Smooth muscle cell (in vitro differentiated cells): ENCODE results near the gene NDUFV3. TPM values are rescaled to one million over a fixed set of nuclear protein-coding genes. Genes with fewer than 3 reads are reported as not detected.
"Not testable (repeated sequence)": the region's sequence is repeated elsewhere in the genome, so short reads cannot be mapped to it uniquely, and the experiment has no call there.

Experiments
- DNase-seq: peaks from one replicate; lab custom pipeline; 2025; ENCODE audit not compliant: unreplicated experiment; lab: John Stamatoyannopoulos, UW
- H2AFZ ChIP-seq: fragments of 200-600 bp; sonication (generic); 2 replicates; pipeline ENCODE4 v1.6.0; 2016; ENCODE audit warnings: antibody characterized with exemption, low read depth, mild to moderate bottlenecking
- H3F3A ChIP-seq: fragments of 200-600 bp; sonication (generic); 2 replicates; pipeline ENCODE4 v1.6.0; 2017; ENCODE audit warnings: antibody characterized with exemption, low read depth
- H3K27ac ChIP-seq: fragments of 200-600 bp; sonication (generic); 2 replicates; pipeline ENCODE4 v1.5.1; 2016; ENCODE audit warnings: low read depth, mild to moderate bottlenecking
- H3K27me3 ChIP-seq: fragments of 200-600 bp; sonication (generic); 2 replicates; pipeline ENCODE4 v1.6.1; 2016; ENCODE audit warnings: low read depth, mild to moderate bottlenecking
- H3K36me3 ChIP-seq: fragments of 200-600 bp; sonication (generic); 2 replicates; pipeline ENCODE4 v1.5.1; 2016; ENCODE audit warnings: low read depth
- H3K4me1 ChIP-seq: fragments of 200-600 bp; sonication (generic); 2 replicates; pipeline ENCODE4 v1.5.1; 2016; ENCODE audit warnings: low read depth
- H3K4me2 ChIP-seq: fragments of 200-600 bp; sonication (generic); 2 replicates; pipeline ENCODE4 v1.6.0; 2016; ENCODE audit warnings: mild to moderate bottlenecking
- H3K4me3 ChIP-seq: fragments of 200-600 bp; sonication (generic); 2 replicates; pipeline ENCODE4 v1.5.1; 2016; ENCODE audit warnings: mild to moderate bottlenecking
- H3K79me2 ChIP-seq: fragments of 200-600 bp; sonication (generic); 2 replicates; pipeline ENCODE4 v1.6.0; 2016; ENCODE audit warnings: low read depth, mild to moderate bottlenecking
- H3K9ac ChIP-seq: fragments of 200-600 bp; sonication (generic); 2 replicates; pipeline ENCODE4 v1.6.0; 2016; ENCODE audit warnings: low read depth
- H3K9me3 ChIP-seq: fragments of 200-600 bp; sonication (generic); replicated peaks from 2 replicates; pipeline ENCODE4 v1.5.1; 2016; ENCODE audit warnings: low read depth
- H4K20me1 ChIP-seq: fragments of 200-600 bp; sonication (generic); 2 replicates; pipeline ENCODE4 v1.6.0; 2016; ENCODE audit warnings: low read depth
- CTCF ChIP-seq: fragments of 200-600 bp; sonication (generic); IDR thresholded peaks from 2 replicates; pipeline ENCODE4 v1.5.1; 2017; ENCODE audit warnings: borderline replicate concordance, mild to moderate bottlenecking, antibody characterized with exemption; ENCODE audit not compliant: insufficient read depth, poor library complexity, severe bottlenecking
- WGBS: methylation state at CpG from one replicate; pipeline ENCODE4 v1.1.7; 2016; ENCODE audit warnings: low lambda C conversion rate; 5-methylcytosine and 5-hydroxymethylcytosine counted together
- polyA plus RNA-seq: library from polyadenylated mRNA; unstranded; fragments of >200 nt; fragmentation: Nextera tagmentation; extraction: Ambion mirVana; gene quantifications from 2 replicates; pipeline ENCODE4 v1.2.1, GENCODE V29; 2016
- total RNA-seq: library from RNA; depleted of rRNA; stranded (reverse); fragments of >200 nt; gene quantifications from 2 replicates; pipeline ENCODE4 v1.2.3, GENCODE V29; 2014

Gene NDUFV3
- total and polyA plus RNA-seq, 2 experiments from 2014 or later: 23.3 to 28.4 TPM

- no peaks in the 10 kb centered on the region for H3K9me3 ChIP-seq
- no peak overlapping the region for H3K9ac ChIP-seq
- H3K4me2 ChIP-seq: no peak overlapping the region
- no peaks in the 10 kb centered on the region for H3F3A ChIP-seq
- H3K27ac ChIP-seq: no peak overlapping the region
- no peaks in the 10 kb centered on the region for H3K79me2 ChIP-seq
- H3K4me1 ChIP-seq: no peaks in the 10 kb centered on the region
- H3K27me3 ChIP-seq: no peaks in the 10 kb centered on the region
- H4K20me1 ChIP-seq: peaks cover 29% of the 10 kb centered on the region
- DNase-seq: no peak
- no peak for TF ChIP-seq CTCF
- H3K4me3 ChIP-seq: no peak overlapping the region
- H2AFZ ChIP-seq: no peak overlapping the region
- WGBS: 75% methylated on average over 8 of the region's 8 CpGs
- H3K36me3 ChIP-seq: no peaks in the 10 kb centered on the region
Measured at GRCh38 chr21:42865776-42866160, 27.3 kb upstream of the NDUFV3 start.

GRCh38 chr21:42868196-42868595 is 24.9 kb upstream of the NDUFV3 start:
- no peak overlapping the region for H3K4me3 ChIP-seq

GRCh38 chr21:42873096-42873495 is 20.0 kb upstream of the NDUFV3 start:
- peaks cover 11% of the 10 kb centered on the region for H3K79me2 ChIP-seq
- 97% methylated on average over 7 of the region's 7 CpGs for WGBS

More at GRCh38 chr21:42868196-42868595, 24.9 kb upstream of the NDUFV3 start:
- over 99% methylated on average over 10 of the region's 10 CpGs for WGBS
- H3K36me3 ChIP-seq: peaks cover 6% of the 10 kb centered on the region
- no peak for TF ChIP-seq CTCF
- no peaks in the 10 kb centered on the region for H3K9me3 ChIP-seq
- no peak for DNase-seq
- no peaks in the 10 kb centered on the region for H3K4me1 ChIP-seq
- H2AFZ ChIP-seq: no peak overlapping the region
- H3K27ac ChIP-seq: no peak overlapping the region
- no peaks in the 10 kb centered on the region for H3K27me3 ChIP-seq
- H3K4me2 ChIP-seq: no peak overlapping the region
- no peaks in the 10 kb centered on the region for H3F3A ChIP-seq
- H3K9ac ChIP-seq: no peak overlapping the region
- peaks cover 29% of the 10 kb centered on the region for H4K20me1 ChIP-seq
- H3K79me2 ChIP-seq: no peaks in the 10 kb centered on the region

GRCh38 chr21:42875811-42876210 is 17.3 kb upstream of the NDUFV3 start:
- H3F3A ChIP-seq, H3K27ac ChIP-seq, DNase-seq, H3K4me3 ChIP-seq, H3K4me1 ChIP-seq, H4K20me1 ChIP-seq, H3K4me2 ChIP-seq, H2AFZ ChIP-seq, H3K27me3 ChIP-seq, H3K9ac ChIP-seq, H3K9me3 ChIP-seq: not testable (repeated sequence)
- peaks cover 26% of the 10 kb centered on the region for H3K79me2 ChIP-seq
- over 99% methylated on average over 10 of the region's 10 CpGs for WGBS
- H3K36me3 ChIP-seq: peaks cover 11% of the 10 kb centered on the region

More at GRCh38 chr21:42873096-42873495, 20.0 kb upstream of the NDUFV3 start:
- DNase-seq: no peak
- Histone ChIP-seq H3K27ac (no peak overlapping the region), H4K20me1 (no peaks in the 10 kb centered on the region), H3K9ac (no peak overlapping the region), H3F3A (no peaks in the 10 kb centered on the region), H2AFZ (no peak overlapping the region), H3K4me3 (no peak overlapping the region), H3K4me2 (no peak overlapping the region), H3K27me3 (no peaks in the 10 kb centered on the region), H3K9me3 (no peaks in the 10 kb centered on the region), H3K4me1 (peaks cover 4% of the 10 kb centered on the region), H3K36me3 (peaks cover 11% of the 10 kb centered on the region)
- no peak for TF ChIP-seq CTCF
